Left forelimb (tissue), 1 donor: ENCODE data around the gene CEP135.
"Not testable (repeated sequence)": the region's sequence is repeated elsewhere in the genome, so short reads cannot be mapped to it uniquely, and the experiment has no call there.

ENCODE experiments used
- DNase-seq: peaks from one replicate; pipeline ENCODE4 v3.0.0-alpha.2; 2018; ENCODE audit warnings: low spot score

CEP135 gene

GRCh38 chr4:56028165-56028564 is 79.4 kb downstream of the CEP135 start:
- no peak for DNase-seq

GRCh38 chr4:56038487-56039162 is 89.9 kb downstream of the CEP135 start:
- DNase-seq: no peak

- no peak for DNase-seq
Observed at GRCh38 chr4:56040842-56041241, 92.1 kb downstream of the CEP135 start.

- DNase-seq: no peak
Observed at GRCh38 chr4:56042225-56042624, 93.5 kb downstream of the CEP135 start.

GRCh38 chr4:56048383-56048701 is 99.6 kb downstream of the CEP135 start:
- no peak for DNase-seq

- peak; percentile 87 for DNase-seq
Observed at GRCh38 chr4:56048702-56049431, 100.1 kb downstream of the CEP135 start.

GRCh38 chr4:56050625-56051024 is 101.9 kb downstream of the CEP135 start:
- DNase-seq: no peak

- DNase-seq: no peak
Observed at GRCh38 chr4:56051029-56051709, 102.4 kb downstream of the CEP135 start.

GRCh38 chr4:56051710-56052075 is 102.9 kb downstream of the CEP135 start:
- no peak for DNase-seq

GRCh38 chr4:56052481-56052880 is 103.7 kb downstream of the CEP135 start:
- DNase-seq: no peak

GRCh38 chr4:56052966-56053365 is 104.2 kb downstream of the CEP135 start:
- DNase-seq: no peak

GRCh38 chr4:56055027-56055977 is 106.6 kb downstream of the CEP135 start:
- no peak for DNase-seq

GRCh38 chr4:56055991-56056390 is 107.2 kb downstream of the CEP135 start:
- DNase-seq: no peak

GRCh38 chr4:56058555-56058954 is 109.8 kb downstream of the CEP135 start:
- DNase-seq: no peak

- DNase-seq: no peak
Observed at GRCh38 chr4:56060036-56060435, 111.3 kb downstream of the CEP135 start.

- no peak for DNase-seq
Observed at GRCh38 chr4:56062106-56062505, 113.4 kb downstream of the CEP135 start.

- no peak for DNase-seq
Observed at GRCh38 chr4:56062526-56063145, 113.9 kb downstream of the CEP135 start.

GRCh38 chr4:56066493-56066892 is 117.7 kb downstream of the CEP135 start:
- DNase-seq: no peak

- no peak for DNase-seq
Observed at GRCh38 chr4:56067826-56068225, 119.1 kb downstream of the CEP135 start.

- not testable (repeated sequence) for DNase-seq
Observed at GRCh38 chr4:56072730-56073129, 124.0 kb downstream of the CEP135 start.

- no peak for DNase-seq
Observed at GRCh38 chr4:56077676-56078075, 128.9 kb downstream of the CEP135 start.

GRCh38 chr4:56078866-56079265 is 130.1 kb downstream of the CEP135 start:
- DNase-seq: no peak
